ENCODE data around the gene SUSD4.

GRCh38 chr1:223175633-223176032 lies 188.3 kb downstream of the SUSD4 start:
- TF ChIP-seq CTCF (conservative IDR thresholded peaks at IDR 0.05 in 1 of 2, IDR thresholded peaks at IDR 0.05 in 1 of 2; ENCODE audit: extremely low read depth in 1 of 2, insufficient read depth in 1 of 2, low read depth in 1 of 2, low read length in 2 of 2), result no peak
- TF ChIP-seq EZH2 (IDR thresholded peaks at IDR 0.05; ENCODE audit: borderline replicate concordance, low read length), result no peak
